Cardiac fibroblast (primary cell): ENCODE data around the gene DNAJC5.
"Not testable (repeated sequence)": the region's sequence is repeated elsewhere in the genome, so short reads cannot be mapped to it uniquely, and the experiment has no call there.

Source experiments
- DNase-seq, 2 donors: peaks; one replicate each; pipeline versions ENCODE4 v3.0.0 to v3.0.0-alpha.2; 2010; ENCODE audit warnings: low read depth in 2 of 2
- H3K4me3 ChIP-seq, 2 donors: replicated peaks in 1 of 2; 1 replicate in 1 of 2; 2 replicates in 1 of 2; pipeline ENCODE4 v1.5.1; 2011; ENCODE audit warnings: low read depth in 2 of 2, low read length in 2 of 2, mild to moderate bottlenecking in 2 of 2, moderate library complexity in 1 of 2
- TF ChIP-seq, protein P1 (sequence below): IDR thresholded peaks from one replicate; pipeline ENCODE4 v1.5.1; 2011; ENCODE audit warnings: low read depth, mild to moderate bottlenecking, low read length, inconsistent platforms

DNAJC5 gene

GRCh38 chr20:63850689-63851547 is 44.0 kb upstream of the DNAJC5 start:
- no peak for DNase-seq
- H3K4me3 ChIP-seq = no peak overlapping the region
- TF ChIP-seq, protein P1, sequence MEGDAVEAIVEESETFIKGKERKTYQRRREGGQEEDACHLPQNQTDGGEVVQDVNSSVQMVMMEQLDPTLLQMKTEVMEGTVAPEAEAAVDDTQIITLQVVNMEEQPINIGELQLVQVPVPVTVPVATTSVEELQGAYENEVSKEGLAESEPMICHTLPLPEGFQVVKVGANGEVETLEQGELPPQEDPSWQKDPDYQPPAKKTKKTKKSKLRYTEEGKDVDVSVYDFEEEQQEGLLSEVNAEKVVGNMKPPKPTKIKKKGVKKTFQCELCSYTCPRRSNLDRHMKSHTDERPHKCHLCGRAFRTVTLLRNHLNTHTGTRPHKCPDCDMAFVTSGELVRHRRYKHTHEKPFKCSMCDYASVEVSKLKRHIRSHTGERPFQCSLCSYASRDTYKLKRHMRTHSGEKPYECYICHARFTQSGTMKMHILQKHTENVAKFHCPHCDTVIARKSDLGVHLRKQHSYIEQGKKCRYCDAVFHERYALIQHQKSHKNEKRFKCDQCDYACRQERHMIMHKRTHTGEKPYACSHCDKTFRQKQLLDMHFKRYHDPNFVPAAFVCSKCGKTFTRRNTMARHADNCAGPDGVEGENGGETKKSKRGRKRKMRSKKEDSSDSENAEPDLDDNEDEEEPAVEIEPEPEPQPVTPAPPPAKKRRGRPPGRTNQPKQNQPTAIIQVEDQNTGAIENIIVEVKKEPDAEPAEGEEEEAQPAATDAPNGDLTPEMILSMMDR = no peak

DNA sequence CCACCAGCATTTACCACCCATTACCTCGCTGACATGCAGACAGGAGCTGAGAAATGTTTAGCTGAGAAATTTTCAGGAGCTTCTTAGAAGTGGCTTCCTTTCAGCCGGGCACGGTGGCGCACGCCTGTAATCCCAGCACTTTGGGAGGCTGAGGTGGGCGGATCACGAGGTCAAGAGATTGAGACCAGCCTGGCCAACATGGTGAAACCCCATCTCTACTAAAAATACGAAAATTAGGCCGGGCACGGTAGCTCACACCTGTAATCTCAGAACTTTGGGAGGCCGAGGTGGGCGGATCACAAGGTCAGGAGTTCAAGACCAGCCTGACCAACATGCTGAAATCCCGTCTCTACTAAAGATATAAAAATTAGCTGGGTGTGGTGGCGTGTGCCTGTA is 43.4 kb upstream of the DNAJC5 start:
- H3K4me3 ChIP-seq, DNase-seq: not testable (repeated sequence)

- DNase-seq, H3K4me3 ChIP-seq: not testable (repeated sequence)
These were observed 41.2 kb upstream of the DNAJC5 start for GRCh38 chr20:63853733-63854068.

GRCh38 chr20:63854069-63854765 is 40.7 kb upstream of the DNAJC5 start:
- no peak for DNase-seq
- H3K4me3 ChIP-seq = no peak overlapping the region
- TF ChIP-seq, protein P1 = no peak

GRCh38 chr20:63854766-63855362 is 40.1 kb upstream of the DNAJC5 start:
- no peak for DNase-seq
- TF ChIP-seq, protein P1 = no peak
- H3K4me3 ChIP-seq = no peak overlapping the region

- TF ChIP-seq, protein P1 = no peak
- no peak for DNase-seq
- no peak overlapping the region for H3K4me3 ChIP-seq
These were observed 39.4 kb upstream of the DNAJC5 start for GRCh38 chr20:63855363-63856097.

DNA sequence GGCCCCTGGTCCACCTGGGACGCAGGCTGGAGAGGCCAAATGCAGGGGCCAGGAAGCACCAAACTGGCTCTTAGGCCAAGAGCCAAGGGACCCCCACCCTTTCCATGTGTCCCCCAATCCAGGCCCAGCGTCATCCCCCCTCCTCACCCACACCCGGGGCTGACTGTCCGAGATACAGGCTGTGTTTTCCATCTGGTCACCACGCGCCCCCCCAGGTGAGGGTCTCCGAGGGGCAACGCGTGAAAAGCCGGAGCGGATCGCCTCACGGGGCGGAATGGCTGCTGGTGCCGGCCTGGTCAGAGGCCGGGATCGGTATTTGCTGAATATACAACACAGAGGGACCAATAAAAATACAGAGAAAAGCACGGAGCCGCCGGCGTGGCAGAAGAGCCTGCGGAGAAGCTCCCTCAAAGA is 38.8 kb upstream of the DNAJC5 start:
- DNase-seq = no peak
- no peak overlapping the region for H3K4me3 ChIP-seq
- TF ChIP-seq, protein P1 = no peak
